ENCODE measurements around the gene LRRC8E.

GRCh38 chr19:7927605-7928333 lies 39.5 kb downstream of the LRRC8E start:
- TF ChIP-seq SIN3A (IDR thresholded peaks at IDR 0.05; ENCODE audit: low read depth), result no peak
- TF ChIP-seq EGR1 (IDR thresholded peaks at IDR 0.05; ENCODE audit: low read depth), result no peak

Measured in HCT116 (cell line).